AG04450 (cell line): ENCODE measurements around the gene TIMM10B. TPM values are rescaled to one million over a fixed set of nuclear protein-coding genes. Genes with fewer than 3 reads are reported as not detected.

ENCODE experiments used
- CTCF ChIA-PET: fragments of 300-600, 350-600 bp; formaldehyde crosslinking; extraction: SDS; loops from one replicate; lab custom pipeline; 2022; ENCODE audit warnings: antibody characterized with exemption, inconsistent platforms; lab: Charles Lee
- POLR2A ChIA-PET: fragments of 350-600 bp; formaldehyde crosslinking; extraction: SDS; loops from one replicate; lab custom pipeline; 2021; ENCODE audit warnings: antibody characterized with exemption, inconsistent platforms; lab: Yijun Ruan, JAX
- DNase-seq: peaks from one replicate; pipeline ENCODE4 v3.0.0-alpha.2; 2011; ENCODE audit warnings: low read depth, low spot score
- H3K27ac ChIP-seq: one replicate; pipeline ENCODE4 v1.5.1; 2012; ENCODE audit warnings: low read depth, low read length, control low read depth
- H3K27me3 ChIP-seq: one replicate; pipeline ENCODE4 v1.6.0; 2012; ENCODE audit warnings: low read length; ENCODE audit not compliant: control insufficient read depth, insufficient read depth
- H3K4me3 ChIP-seq: 2 replicates; pipeline ENCODE4 v1.5.1; 2011; ENCODE audit warnings: mild to moderate bottlenecking, low read depth, low read length, control low read depth
- H3K9me3 ChIP-seq: 2 replicates; pipeline ENCODE4 v1.5.1; 2012; ENCODE audit warnings: low read length; ENCODE audit not compliant: control insufficient read depth, insufficient read depth
- CTCF ChIP-seq: IDR thresholded peaks from 2 replicates; pipeline ENCODE4 v1.5.1; 2011; ENCODE audit warnings: low read depth, low read length, control low read depth, inconsistent platforms
- polyA plus RNA-seq: library from polyadenylated mRNA; depleted of rRNA; stranded (reverse); fragments of >200 nt; gene quantifications from 2 replicates; pipeline ENCODE4 v1.2.3, GENCODE V29; 2011

The TIMM10B gene
- polyA plus RNA-seq, 1 experiment = 33.1 TPM

GRCh38 chr11:6456361-6457073 lies 24.8 kb upstream of the TIMM10B start:
- no peak for DNase-seq
- CTCF ChIA-PET = interaction anchor here (1.2 to 2.9 kb wide), 2 partner anchors 13 to 77 kb away, joined by 5 to 14 read pairs; no protein-coding TSS in a partner anchor
- no peak overlapping the region for H3K27ac ChIP-seq
- H3K27me3 ChIP-seq = no peaks in the 10 kb centered on the region
- no peak overlapping the region for H3K4me3 ChIP-seq
- TF ChIP-seq CTCF = no peak
- POLR2A ChIA-PET = no interaction called here
- no peaks in the 10 kb centered on the region; the same call in 1 of the 2 replicates for H3K9me3 ChIP-seq

GRCh38 chr11:6457581-6458320 lies 23.6 kb upstream of the TIMM10B start:
- Histone ChIP-seq H3K9me3 (no peaks in the 10 kb centered on the region; the same call in 1 of the 2 replicates), H3K27me3 (no peaks in the 10 kb centered on the region), H3K27ac (no peak overlapping the region), H3K4me3 (no peak overlapping the region)
- ChIA-PET CTCF (interaction anchor here (0.7 to 1.2 kb wide), 2 partner anchors 14 to 81 kb away, joined by 3 to 5 read pairs; no protein-coding TSS in a partner anchor), POLR2A (no interaction called here)
- no peak for TF ChIP-seq CTCF
- no peak for DNase-seq

GRCh38 chr11:6458352-6459098 lies 22.8 kb upstream of the TIMM10B start:
- Histone ChIP-seq H3K27ac (no peak overlapping the region), H3K4me3 (no peak overlapping the region), H3K27me3 (no peaks in the 10 kb centered on the region), H3K9me3 (no peaks in the 10 kb centered on the region; the same call in 1 of the 2 replicates)
- no peak for DNase-seq
- CTCF ChIA-PET = interaction anchor here (0.7 to 1.1 kb wide), 2 partner anchors 19 to 95 kb away, joined by 3 read pairs; no protein-coding TSS in a partner anchor
- no peak for TF ChIP-seq CTCF
- POLR2A ChIA-PET = no interaction called here

- DNase-seq = no peak
- Histone ChIP-seq H3K4me3 (no peak overlapping the region), H3K9me3 (no peaks in the 10 kb centered on the region; the same call in 1 of the 2 replicates), H3K27me3 (no peaks in the 10 kb centered on the region), H3K27ac (no peak overlapping the region)
- no peak for TF ChIP-seq CTCF
- ChIA-PET POLR2A (no interaction called here), CTCF (interaction anchor here (0.7 to 1.1 kb wide), 2 partner anchors 20 to 96 kb away, joined by 3 read pairs; no protein-coding TSS in a partner anchor)
These were observed 22.2 kb upstream of the TIMM10B start for GRCh38 chr11:6459099-6459450.
